Ramos (cell line): ENCODE data around the gene P2RY8.

Experiments used
- in situ Hi-C: fragments of 300-500 bp; cut with MboI; formaldehyde crosslinking; loops from one replicate; pipeline ENCODE4 v1.14.3; 2022; ENCODE audit warnings: low sequenced_read_pairs; ENCODE audit not compliant: unreplicated experiment

Gene P2RY8

DNA sequence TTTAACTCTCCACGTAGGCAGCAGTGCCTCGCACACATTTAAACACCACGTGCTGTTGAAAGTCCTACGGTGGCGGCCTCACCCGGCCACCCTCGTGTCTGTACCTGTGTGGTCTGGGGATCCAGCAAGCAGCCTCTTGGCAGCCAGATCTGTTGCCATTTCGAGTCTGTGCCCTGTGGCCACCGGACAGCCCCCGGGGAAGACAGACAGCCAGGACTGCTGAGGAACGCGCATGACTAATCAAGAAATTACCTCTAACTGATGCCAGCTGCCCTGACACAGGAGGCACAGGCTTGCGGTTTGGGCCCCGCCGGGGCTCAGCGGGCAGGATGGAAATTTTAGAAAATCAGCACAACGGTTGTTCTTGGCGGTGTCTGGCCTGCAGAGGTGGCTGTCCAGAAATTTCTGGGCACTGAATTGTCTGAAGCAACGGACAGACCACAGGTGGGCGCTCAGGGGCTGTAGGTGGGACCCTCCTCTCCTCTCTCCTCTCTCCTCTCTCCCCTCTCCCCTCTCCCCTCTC, 68.7 kb downstream of the P2RY8 start:
- in situ Hi-C loops = loop anchor here (10.0 to 25.0 kb wide), 2 partner anchors 116 to 1044 kb away; partner anchors contain the start of genes DHRSX and ZBED1

DNA sequence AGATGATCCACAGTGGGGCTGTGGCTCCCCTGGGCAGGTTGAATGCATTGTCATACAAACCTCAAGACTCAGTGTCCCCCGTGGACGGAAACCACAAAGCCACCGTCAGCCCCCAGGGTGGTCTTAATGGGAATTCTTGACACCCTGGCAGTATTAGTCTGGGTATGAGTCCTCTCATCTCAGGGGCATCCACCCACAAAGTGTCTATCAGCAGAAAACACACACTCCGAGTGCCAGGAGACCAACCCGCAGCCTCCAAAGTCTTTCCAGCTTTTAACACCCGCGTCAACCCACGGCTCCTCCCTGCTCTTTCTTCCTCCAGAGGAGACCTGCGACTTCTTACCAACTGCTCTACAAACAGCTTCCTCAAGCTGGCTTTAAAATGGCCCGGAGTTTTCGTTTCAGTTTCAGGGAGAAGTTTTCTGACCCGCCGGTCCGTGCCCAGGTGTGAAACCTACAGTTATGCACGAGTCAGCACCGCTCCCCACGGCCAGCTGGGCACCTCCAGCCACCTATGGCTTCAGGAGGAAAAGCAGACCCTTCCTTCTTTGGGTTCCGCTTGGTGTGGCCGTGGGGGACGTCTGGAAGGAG, 69.9 kb downstream of the P2RY8 start:
- in situ Hi-C loops = loop anchor here (10.0 to 25.0 kb wide), 2 partner anchors 118 to 1045 kb away; partner anchors contain the start of genes DHRSX and ZBED1

DNA sequence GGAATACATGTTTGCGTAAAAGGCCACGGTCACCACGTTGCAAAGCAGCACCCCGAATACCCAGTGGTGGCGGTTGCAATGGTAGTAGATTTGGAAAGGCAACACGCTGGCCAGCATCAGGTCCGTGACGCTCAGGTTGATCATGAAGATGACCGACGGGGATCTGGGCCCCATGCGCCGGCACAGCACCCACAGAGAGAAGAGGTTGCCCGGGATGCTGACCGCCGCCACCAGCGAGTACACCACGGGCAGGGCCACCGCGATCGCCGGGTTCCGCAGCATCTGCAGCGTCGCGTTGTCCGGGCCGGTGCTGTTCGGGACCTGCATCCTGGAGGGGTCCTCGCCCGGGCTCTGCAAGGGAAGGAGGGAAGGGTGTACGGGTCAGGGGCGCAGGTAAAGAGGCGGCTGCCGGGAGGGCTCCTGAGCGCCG, 70.7 kb downstream of the P2RY8 start:
- in situ Hi-C loops = loop anchor here (10.0 to 25.0 kb wide), 2 partner anchors 119 to 1046 kb away; partner anchors contain the start of genes DHRSX and ZBED1

GRCh38 chrX:1465286-1466231, 71.4 kb downstream of the P2RY8 start:
- in situ Hi-C loops = loop anchor here (10.0 to 25.0 kb wide), 2 partner anchors 119 to 1047 kb away; partner anchors contain the start of genes DHRSX and ZBED1

- in situ Hi-C loops = loop anchor here (10.0 to 25.0 kb wide), 2 partner anchors 120 to 1047 kb away; partner anchors contain the start of genes DHRSX and ZBED1
Observed at GRCh38 chrX:1464971-1465285, 72.1 kb downstream of the P2RY8 start.

DNA sequence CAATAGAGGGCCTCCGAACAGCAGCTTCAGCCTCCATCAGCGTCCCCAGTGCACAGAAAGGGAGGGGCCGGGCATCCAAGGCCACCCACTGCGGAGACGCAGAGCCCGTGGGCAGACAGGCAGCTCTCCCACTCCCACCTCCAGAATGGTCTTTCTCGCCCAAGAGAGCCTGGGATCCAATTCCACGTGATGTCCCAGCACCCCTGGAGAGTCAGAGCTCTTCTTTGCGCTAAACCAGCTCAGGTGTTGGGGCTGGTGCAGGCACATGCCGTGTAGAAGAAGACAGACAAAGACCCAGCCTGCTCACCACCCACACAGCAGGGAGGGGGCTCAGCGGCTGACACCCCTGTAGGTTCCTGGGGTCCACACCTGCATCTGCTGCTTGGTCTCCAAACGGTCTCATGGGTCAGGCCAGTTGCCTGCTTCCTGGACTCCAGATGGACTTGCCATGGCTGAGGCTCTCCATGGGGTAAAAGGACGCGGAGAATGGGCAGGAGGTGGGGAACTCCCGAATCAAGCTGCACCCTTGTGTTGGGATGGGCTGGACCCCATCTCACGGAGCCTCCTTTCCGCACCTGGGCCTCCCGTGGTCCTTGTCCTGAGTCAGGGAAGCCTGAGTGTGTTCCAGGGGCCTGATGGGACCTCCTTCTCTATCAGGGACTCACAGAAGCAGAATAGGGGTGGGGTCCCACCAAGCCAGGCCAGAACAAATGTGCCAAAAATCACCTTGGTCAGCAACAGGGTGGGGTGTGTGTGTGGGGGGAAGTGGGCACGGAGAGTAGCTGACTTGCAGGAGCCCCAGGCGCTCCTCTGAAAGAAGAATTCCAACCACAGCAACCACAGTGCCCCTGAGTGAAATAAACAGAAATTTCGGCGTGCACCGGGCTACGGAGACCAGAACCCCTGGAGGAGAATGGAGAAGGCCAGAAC, 72.7 kb downstream of the P2RY8 start:
- in situ Hi-C loops = loop anchor here (10.0 to 25.0 kb wide), 2 partner anchors 120 to 1048 kb away; partner anchors contain the start of genes DHRSX and ZBED1

DNA sequence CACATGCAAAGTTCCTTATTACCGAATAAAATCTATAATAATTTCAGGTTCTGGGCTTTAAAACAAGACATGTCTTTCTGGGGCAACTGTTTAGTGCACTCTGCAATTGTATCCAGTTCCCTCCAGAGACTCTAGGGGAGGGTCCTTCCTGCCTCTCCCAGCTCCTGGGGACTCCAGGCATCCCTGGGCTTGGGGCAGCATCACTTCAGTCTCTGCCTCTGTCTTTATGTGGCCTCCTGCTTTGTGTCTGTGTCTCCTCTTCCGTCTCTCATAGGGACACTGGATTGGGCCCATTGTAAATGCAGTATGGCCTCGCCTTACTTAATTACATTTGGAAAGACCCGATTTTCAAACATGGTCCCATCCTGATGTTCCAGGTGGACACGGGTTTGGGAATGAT, 73.4 kb downstream of the P2RY8 start:
- in situ Hi-C loops = loop anchor here (10.0 to 25.0 kb wide), 2 partner anchors 121 to 1049 kb away; partner anchors contain the start of genes DHRSX and ZBED1

GRCh38 chrX:1462596-1463251, 74.3 kb downstream of the P2RY8 start:
- in situ Hi-C loops = loop anchor here (10.0 to 25.0 kb wide), 2 partner anchors 122 to 1050 kb away; partner anchors contain the start of genes DHRSX and ZBED1

DNA sequence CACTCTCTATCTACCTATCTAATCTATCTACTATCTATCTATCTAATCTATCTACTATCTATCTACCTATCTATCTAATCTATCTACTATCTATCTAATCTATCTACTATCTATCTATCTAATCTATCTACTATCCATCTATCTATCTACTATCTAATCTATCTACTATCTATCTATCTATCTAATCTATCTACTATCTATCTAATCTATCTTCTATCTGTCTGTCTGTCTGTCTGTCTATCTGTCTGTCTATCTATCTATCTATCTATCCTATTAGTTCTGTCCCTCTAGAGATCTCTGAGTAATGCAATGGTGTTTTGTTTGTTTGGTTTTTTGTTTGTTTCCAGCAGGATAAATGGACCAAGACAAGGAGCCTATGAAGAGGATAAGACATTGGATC, 74.9 kb downstream of the P2RY8 start:
- in situ Hi-C loops = loop anchor here (10.0 to 25.0 kb wide), 2 partner anchors 123 to 1050 kb away; partner anchors contain the start of genes DHRSX and ZBED1

DNA sequence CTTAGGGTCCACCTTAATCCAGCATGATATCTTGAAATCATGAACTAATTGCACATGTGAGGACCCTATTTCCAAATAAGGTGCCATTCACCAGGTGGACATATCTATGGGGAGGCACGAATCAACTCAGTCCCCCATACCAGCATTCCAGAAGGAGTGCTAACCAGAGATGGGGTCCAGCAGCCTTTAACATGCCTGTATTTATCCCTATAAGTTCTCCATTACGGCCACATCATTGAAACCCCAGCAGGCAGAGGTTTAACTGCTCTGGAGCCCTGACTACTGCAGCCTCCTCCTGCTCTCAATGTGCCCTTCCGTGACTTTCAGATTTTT, 81.1 kb downstream of the P2RY8 start:
- in situ Hi-C loops = loop anchor here (25.0 kb wide), 1 partner anchor 1056 kb away; the partner anchor contains the start of genes DHRSX and ZBED1

DNA sequence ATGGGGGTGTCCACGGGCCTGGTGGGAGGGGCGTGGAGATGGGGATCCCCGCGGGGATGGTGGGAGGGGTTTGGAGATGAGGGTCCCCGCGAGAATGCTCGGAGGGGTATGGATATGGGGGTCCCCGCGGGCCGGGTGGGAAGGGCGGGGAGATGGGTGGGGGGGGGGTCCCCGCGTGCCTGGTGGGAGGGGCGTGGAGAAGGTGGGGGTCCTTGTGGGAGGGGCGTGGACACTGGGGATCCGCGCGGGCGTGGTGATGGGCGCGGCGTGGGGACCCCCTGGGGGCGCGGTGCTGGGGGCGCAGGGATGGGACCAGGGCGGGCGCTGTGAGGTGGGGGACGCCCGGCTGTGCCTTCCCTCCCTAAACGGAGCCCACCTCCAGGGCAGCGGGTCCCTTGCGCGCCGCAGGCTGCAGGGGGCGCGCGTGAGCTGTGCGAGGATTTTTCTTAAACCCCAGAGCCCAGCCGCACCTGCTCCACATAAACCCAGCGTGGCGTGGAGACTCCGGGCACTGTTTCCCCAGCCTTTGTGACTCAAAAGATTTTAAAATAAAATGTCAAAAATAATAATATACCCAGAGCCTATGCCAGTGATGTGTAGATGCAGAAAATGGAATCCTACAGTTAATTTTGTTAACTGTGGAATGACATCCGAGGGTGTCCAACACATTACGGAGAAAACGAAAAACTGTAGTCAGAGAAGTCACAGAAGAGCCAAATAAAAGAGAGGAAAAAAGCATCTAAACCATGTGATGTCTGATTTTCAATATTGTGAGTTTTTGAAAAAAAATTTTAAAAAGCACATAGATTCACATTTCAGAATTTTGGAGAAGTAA, 82.8 kb downstream of the P2RY8 start:
- in situ Hi-C loops = loop anchor here (25.0 kb wide), 1 partner anchor 1058 kb away; the partner anchor contains the start of genes DHRSX and ZBED1

DNA sequence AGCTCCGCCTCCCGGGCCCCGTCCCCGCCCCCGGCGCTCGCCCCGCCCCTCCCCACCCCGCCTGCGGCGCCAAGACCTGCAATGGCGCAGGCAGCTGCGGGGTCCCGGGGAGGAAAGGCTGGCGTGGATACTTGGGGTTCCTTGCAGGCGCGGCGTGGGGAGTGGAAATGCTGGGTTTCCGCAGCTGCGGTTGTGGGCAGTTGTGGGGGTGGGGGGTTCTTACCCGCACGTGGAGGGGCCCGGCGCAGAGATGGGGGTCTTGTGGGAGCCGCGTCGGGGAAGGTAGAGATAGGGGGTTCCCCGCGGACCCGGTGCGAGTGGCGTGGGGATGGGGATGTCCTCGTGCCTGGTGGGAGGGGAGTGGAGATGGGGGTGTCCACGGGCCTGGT, 83.6 kb downstream of the P2RY8 start:
- in situ Hi-C loops = loop anchor here (25.0 kb wide), 1 partner anchor 1059 kb away; the partner anchor contains the start of genes DHRSX and ZBED1

DNA sequence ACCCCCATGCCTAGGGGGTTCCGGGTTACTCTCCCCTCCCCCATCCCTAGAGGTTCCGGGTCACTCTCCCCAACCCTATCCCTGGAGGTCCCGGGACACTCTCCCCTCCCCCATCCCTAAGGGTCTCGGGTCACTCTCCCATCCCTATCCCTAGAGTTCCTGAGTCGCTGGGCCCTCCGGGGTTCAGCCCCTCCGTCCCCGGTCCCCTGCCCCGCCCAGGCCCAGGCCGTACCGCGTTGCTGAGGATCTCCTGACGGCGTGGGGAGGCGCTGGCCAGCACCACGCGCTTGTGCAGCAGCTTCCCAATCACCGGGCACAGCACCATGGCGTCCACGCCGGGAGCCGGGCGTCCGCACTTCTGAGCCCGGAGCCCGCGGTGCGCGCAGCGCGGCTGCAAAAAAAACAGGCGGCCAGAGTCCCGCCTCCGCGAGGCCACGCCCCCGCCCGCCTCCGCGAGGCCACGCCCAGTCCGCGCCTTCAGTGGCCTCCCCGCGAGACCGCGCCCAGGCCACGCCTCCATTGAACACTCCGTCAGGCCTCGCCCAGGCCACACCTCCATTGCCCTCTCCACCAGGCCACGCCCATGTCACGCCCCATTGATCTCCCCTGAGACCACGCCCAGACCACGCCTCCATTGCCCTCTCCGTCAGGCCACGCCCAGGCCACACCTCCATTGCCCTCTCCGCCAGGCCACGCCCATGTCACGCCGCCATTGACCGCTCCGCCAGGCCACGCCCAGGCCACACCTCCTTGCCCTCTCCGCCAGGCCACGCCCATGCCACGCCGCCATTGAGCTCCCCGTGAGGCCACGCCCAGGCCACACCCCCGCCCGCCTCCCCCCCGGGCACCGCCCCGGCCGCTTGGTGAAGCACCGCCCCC, 84.2 kb downstream of the P2RY8 start, which contains the start of gene ASMTL:
Gene ASMTL, minus strand, starts transcription at position 394 of the 879 bp plus-strand sequence. Its CDS starts 69 bp downstream, at position 325.
- in situ Hi-C loops = loop anchor here (25.0 kb wide), 1 partner anchor 1060 kb away; the partner anchor contains the start of genes DHRSX and ZBED1

DNA sequence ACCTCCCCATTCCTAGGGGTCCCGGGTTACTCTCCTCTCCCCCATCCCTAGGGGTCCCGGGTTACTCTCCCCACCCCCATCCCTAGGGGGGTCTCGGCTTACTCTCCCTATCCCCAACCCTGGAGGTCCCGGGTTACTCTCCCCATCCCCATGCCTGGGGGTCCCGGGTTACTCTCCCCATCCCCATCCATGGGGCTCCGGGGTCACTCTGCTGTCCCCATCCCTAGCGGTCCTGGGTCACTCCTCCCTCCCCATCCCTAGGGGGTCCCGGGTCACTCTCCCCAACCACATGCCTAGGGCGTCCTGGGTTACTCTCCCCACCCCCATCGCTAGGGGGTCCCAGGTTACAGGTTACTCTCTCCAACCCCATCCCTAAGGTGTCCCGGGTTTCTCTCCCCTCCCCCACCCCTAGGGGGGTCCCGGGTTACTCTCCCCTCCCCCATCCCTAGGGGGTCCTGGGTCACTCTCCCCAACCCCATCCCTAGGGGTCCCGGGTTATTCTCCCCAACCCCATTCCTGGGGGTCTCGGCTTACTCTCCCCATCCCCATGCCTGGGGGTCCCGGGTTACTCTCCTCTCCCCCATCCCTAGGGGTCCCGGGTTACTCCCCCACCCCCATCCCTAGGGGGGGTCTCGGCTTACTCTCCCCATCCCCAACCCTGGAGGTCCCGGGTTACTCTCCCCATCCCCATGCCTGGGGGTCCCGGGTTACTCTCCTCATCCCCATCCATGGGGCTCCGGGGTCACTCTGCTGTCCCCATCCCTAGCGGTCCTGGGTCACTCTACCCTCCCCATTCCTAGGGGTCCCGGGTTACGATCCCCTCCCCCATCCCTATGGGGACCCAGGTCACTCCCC, 85.1 kb downstream of the P2RY8 start:
- in situ Hi-C loops = loop anchor here (25.0 kb wide), 1 partner anchor 1060 kb away; the partner anchor contains the start of genes DHRSX and ZBED1

DNA sequence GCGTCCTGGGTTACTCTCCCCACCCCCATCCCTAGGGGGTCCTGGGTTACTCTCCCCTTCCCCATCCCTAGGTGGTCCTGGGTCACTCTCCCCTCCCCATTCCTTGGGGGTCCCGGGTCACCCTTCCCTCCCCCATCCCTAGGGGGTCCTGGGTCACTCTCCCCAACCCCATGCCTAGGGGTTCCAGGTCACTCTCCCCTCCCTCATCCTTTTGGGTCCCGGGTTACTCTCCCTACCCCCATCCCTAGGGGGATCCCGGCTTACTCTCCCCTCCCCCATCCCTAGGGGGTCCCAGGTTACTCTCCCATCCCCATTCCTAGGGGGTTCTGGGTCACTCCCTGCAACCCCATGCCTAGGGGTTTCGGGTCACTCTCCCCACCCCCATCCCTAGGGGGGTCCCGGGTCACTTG, 85.7 kb downstream of the P2RY8 start:
- in situ Hi-C loops = loop anchor here (25.0 kb wide), 1 partner anchor 1061 kb away; the partner anchor contains the start of genes DHRSX and ZBED1
